PC-9 (cell line): Measurements from ENCODE around the gene MYOM3. TPM values are rescaled to one million over a fixed set of nuclear protein-coding genes. Genes with fewer than 3 reads are reported as not detected.
A peak's percentile ranks its signal among the peaks of the same experiment; 100 is the strongest.

Experiments used
- BruUV-seq: library from RNA; stranded (reverse); fragments of 400-500 nt; replicated peaks from 2 replicates; lab custom pipeline; 2021; lab: Mats Ljungman, UMichigan
- CTCF ChIA-PET: fragments of 300-600 bp; sonication (Branson Sonifier 250); formaldehyde crosslinking; loops from one replicate; lab custom pipeline; 2022; ENCODE audit warnings: antibody characterized with exemption; lab: Charles Lee
- POLR2A ChIA-PET: fragments of 300-600 bp; sonication (Branson Sonifier 250); formaldehyde crosslinking; loops from one replicate; lab custom pipeline; 2022; ENCODE audit warnings: antibody characterized with exemption; ENCODE audit not compliant: unreplicated experiment; lab: Charles Lee
- DNase-seq, 2 experiments: peaks; one replicate each; pipeline versions ENCODE4 v3.0.0 to v3.0.0-alpha.2; 2015 to 2022; ENCODE audit warnings: mixed read lengths in 1 of 2
- H2AFZ ChIP-seq: fragments of 200-600 bp; sonication (generic); 2 replicates; pipeline ENCODE4 v1.8.1; 2017; ENCODE audit warnings: antibody characterized with exemption
- H3F3A ChIP-seq: fragments of 200-600 bp; sonication (generic); 2 replicates; pipeline ENCODE4 v1.8.1; 2017; ENCODE audit warnings: antibody characterized with exemption, mild to moderate bottlenecking, low read depth; ENCODE audit not compliant: insufficient read depth
- H3K27ac ChIP-seq: fragments of 200-600 bp; sonication (generic); 2 replicates; pipeline ENCODE4 v1.6.1; 2016; ENCODE audit warnings: mixed run types
- H3K27me3 ChIP-seq: fragments of 200-600 bp; sonication (generic); 2 replicates; pipeline ENCODE4 v1.6.1; 2016; ENCODE audit warnings: low read depth, mixed run types; ENCODE audit not compliant: insufficient read depth
- H3K36me3 ChIP-seq: fragments of 200-600 bp; sonication (generic); 2 replicates; pipeline ENCODE4 v1.6.1; 2016; ENCODE audit warnings: low read depth, mixed run types
- H3K4me1 ChIP-seq: fragments of 200-600 bp; sonication (generic); replicated peaks from 2 replicates; pipeline ENCODE4 v1.6.1; 2016; ENCODE audit warnings: mixed run types; ENCODE audit not compliant: insufficient read depth
- H3K4me2 ChIP-seq: fragments of 200-600 bp; sonication (generic); 2 replicates; pipeline ENCODE4 v1.6.1; 2017; ENCODE audit warnings: mixed run types
- H3K4me3 ChIP-seq: fragments of 200-600 bp; sonication (generic); 2 replicates; pipeline ENCODE4 v1.6.1; 2016; ENCODE audit warnings: mixed run types
- H3K79me2 ChIP-seq: fragments of 200-600 bp; sonication (generic); 2 replicates; pipeline ENCODE4 v1.6.1; 2017; ENCODE audit warnings: low read depth, mixed run types
- H3K9me2 ChIP-seq: fragments of 200-600 bp; sonication (generic); 2 replicates; pipeline ENCODE4 v1.8.1; 2017; ENCODE audit warnings: mild to moderate bottlenecking; ENCODE audit not compliant: insufficient read depth
- H3K9me3 ChIP-seq: fragments of 200-600 bp; sonication (generic); 2 replicates; pipeline ENCODE4 v1.8.1; 2016; ENCODE audit warnings: low read depth; ENCODE audit not compliant: insufficient read depth
- H4K20me1 ChIP-seq: fragments of 200-600 bp; sonication (generic); 2 replicates; pipeline ENCODE4 v1.8.1; 2017; ENCODE audit not compliant: insufficient read depth
- EZH2 ChIP-seq: fragments of 200-600 bp; sonication (generic); IDR thresholded peaks from 2 replicates; pipeline ENCODE4 v1.8.0; 2017; ENCODE audit warnings: antibody characterized with exemption, low read depth
- intact Hi-C: fragments of 100-400 bp; cut with micrococcal nuclease; formaldehyde crosslinking; loops from one replicate; pipeline ENCODE4 v1.10.0; 2022; ENCODE audit not compliant: unreplicated experiment
- total RNA-seq: library from RNA; stranded (reverse); gene quantifications from 2 replicates; pipeline ENCODE4 v1.2.3, GENCODE V29; 2021
- TF ChIP-seq, protein P1 (sequence below): fragments of 200-600 bp; sonication (generic); conservative IDR thresholded peaks from 2 replicates; pipeline ENCODE4 v1.6.1; 2017; ENCODE audit warnings: mixed run types, antibody characterized with exemption, mild to moderate bottlenecking, moderate library complexity

Gene MYOM3
- total RNA-seq, 1 experiment from 2014 or later = 11.9 TPM

DNA sequence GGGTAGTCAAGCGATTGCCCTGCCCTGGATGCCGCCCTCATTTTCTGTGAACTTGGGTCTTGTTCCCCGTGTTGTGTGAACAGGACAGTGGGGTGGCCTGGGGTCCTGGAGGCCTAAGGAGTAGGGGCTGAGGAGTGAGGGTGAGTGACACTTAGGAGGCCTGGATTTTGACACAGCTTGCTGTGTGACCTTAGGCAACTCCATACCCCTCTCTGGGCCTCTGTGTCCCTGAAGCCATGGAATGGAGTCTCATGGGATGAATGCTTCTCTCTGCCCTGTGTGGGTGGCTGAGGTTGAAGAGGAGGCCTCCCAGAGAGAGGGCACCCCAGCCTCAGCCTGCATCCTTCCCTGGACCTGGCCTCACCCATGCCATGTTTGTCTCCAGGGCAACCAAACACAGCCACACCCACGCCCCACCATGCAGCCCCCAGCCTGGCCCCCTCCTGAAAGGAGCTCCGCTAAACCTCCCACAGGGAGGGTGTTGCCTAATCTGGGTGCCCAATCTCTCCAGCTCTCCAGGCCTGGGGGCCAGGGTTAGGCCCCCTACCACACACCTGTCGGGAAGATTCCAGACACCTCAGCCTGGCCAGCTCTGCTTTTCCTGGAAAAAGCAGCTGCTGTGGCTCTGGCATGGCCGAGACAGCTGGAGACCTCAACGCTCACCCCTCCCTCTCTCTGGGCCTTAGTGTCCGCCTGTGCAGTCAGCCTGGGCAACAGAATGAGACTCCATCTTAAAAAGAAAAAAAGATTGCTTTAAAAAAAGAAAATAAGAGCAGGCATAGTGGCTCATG, 9.9 kb downstream of the MYOM3 start:
- no peak overlapping the region for H3K27ac ChIP-seq
- H3K9me2 ChIP-seq = no peaks in the 10 kb centered on the region
- no peaks in the 10 kb centered on the region for H3K36me3 ChIP-seq
- no peaks in the 10 kb centered on the region for H3K79me2 ChIP-seq
- H3F3A ChIP-seq = no peaks in the 10 kb centered on the region
- no peaks in the 10 kb centered on the region for H3K4me1 ChIP-seq
- H3K4me3 ChIP-seq = no peak overlapping the region
- H3K4me2 ChIP-seq = no peak overlapping the region
- no peak for TF ChIP-seq EZH2
- TF ChIP-seq, protein P1, sequence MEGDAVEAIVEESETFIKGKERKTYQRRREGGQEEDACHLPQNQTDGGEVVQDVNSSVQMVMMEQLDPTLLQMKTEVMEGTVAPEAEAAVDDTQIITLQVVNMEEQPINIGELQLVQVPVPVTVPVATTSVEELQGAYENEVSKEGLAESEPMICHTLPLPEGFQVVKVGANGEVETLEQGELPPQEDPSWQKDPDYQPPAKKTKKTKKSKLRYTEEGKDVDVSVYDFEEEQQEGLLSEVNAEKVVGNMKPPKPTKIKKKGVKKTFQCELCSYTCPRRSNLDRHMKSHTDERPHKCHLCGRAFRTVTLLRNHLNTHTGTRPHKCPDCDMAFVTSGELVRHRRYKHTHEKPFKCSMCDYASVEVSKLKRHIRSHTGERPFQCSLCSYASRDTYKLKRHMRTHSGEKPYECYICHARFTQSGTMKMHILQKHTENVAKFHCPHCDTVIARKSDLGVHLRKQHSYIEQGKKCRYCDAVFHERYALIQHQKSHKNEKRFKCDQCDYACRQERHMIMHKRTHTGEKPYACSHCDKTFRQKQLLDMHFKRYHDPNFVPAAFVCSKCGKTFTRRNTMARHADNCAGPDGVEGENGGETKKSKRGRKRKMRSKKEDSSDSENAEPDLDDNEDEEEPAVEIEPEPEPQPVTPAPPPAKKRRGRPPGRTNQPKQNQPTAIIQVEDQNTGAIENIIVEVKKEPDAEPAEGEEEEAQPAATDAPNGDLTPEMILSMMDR = no peak
- peak in 1 of 2 experiments; percentile 32 for DNase-seq
- no peaks in the 10 kb centered on the region for H3K9me3 ChIP-seq
- H3K27me3 ChIP-seq = no peaks in the 10 kb centered on the region
- intact Hi-C loops = no loop called here
- no peak overlapping the region for H2AFZ ChIP-seq
- H4K20me1 ChIP-seq = no peaks in the 10 kb centered on the region
- POLR2A ChIA-PET = no interaction called here
- no TSS peak for BruUV-seq
- CTCF ChIA-PET = no interaction called here

DNA sequence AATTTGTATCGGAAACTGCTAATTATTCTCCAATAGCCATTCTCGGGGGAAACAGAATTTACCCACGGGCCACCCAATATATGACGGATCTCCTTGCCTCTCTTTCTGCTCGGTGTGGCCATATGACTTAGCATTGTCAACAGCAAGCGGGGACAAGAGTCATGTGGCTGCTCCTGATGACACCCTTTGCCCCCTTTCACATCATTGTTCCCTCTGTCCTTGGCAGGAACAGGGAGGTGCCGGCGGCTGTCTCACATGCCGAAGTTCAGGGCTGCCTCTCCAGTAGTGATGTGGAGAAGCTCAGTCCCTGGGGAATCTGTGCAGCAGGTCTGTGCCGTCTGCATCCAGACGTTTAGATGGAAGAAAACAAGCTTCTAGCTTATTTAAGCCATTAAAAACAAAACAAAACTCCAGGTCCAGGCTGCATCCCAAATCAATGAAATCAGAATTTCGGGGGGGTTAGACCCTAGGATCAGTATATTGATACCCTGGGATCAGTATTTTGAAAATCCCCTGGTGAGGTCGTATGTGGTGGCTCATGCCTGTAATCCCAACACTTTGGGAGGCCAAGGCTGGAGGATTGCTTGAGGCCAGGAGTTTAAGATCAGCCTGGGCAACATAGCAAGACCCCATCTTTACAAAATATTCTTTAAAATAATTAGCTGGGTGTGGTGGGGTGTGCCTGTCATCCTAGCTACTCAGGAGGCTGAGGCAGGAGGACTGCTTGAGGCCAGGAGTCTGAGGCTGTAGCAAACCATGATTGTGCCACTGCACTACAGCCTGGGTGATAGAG, 10.8 kb downstream of the MYOM3 start:
- no peak for DNase-seq
- no TSS peak for BruUV-seq
- H4K20me1 ChIP-seq = no peaks in the 10 kb centered on the region
- H3K4me3 ChIP-seq = no peak overlapping the region
- no peaks in the 10 kb centered on the region for H3K36me3 ChIP-seq
- no peaks in the 10 kb centered on the region for H3K4me1 ChIP-seq
- no peaks in the 10 kb centered on the region for H3K9me2 ChIP-seq
- H3K79me2 ChIP-seq = no peaks in the 10 kb centered on the region
- CTCF ChIA-PET = no interaction called here
- H3K27ac ChIP-seq = no peak overlapping the region
- H3K4me2 ChIP-seq = no peak overlapping the region
- no peak overlapping the region for H2AFZ ChIP-seq
- intact Hi-C loops = no loop called here
- POLR2A ChIA-PET = interaction anchor here (0.6 to 0.7 kb wide), 2 partner anchors 121 to 1003 kb away, joined by 3 to 6 read pairs; no protein-coding TSS in a partner anchor
- H3K9me3 ChIP-seq = no peaks in the 10 kb centered on the region
- no peaks in the 10 kb centered on the region for H3F3A ChIP-seq
- H3K27me3 ChIP-seq = no peaks in the 10 kb centered on the region
- TF ChIP-seq EZH2 = no peak
- TF ChIP-seq, protein P1 = no peak

DNA sequence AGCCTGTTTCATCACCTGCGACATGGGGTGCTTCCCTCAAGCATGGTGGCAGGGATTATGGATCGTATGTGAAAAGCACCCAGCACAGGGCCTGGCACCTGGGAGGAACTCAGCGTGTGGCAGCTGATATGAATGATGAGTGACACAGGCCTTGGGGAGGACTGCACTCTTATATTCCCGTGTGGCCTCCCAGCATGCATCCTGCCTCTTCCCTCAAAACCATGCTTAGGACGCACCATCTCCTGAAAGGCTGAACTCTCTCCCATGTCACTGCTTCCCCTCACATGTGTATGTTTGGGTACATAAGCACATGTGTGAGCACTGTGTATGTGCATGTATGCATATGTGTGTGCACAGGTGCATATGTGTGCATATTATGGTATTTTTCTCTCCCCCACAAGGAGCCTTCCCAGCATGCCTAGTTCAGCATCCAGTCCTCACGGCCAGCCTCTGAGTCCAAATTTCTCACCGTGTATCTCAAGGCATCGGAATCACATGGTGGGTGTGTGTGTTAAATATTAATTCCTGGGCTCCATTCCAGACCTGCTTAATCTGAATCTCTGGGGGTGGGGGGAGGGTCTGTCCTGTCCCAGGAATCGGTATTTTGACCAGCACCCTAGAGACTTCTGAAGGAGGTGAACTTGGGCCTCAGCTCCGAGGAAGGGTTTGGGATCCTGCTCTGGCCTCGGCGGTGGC, 12.8 kb downstream of the MYOM3 start:
- Histone ChIP-seq H3K27ac (no peak overlapping the region), H3K27me3 (no peaks in the 10 kb centered on the region), H3F3A (no peaks in the 10 kb centered on the region), H3K79me2 (no peaks in the 10 kb centered on the region), H3K4me1 (no peaks in the 10 kb centered on the region), H3K4me3 (no peak overlapping the region), H4K20me1 (no peaks in the 10 kb centered on the region), H3K4me2 (no peak overlapping the region), H2AFZ (no peak overlapping the region), H3K36me3 (no peaks in the 10 kb centered on the region), H3K9me3 (no peaks in the 10 kb centered on the region), H3K9me2 (no peaks in the 10 kb centered on the region)
- no TSS peak for BruUV-seq
- CTCF ChIA-PET = no interaction called here
- POLR2A ChIA-PET = interaction anchor here (0.6 kb wide), 1 partner anchor 15 kb away, joined by 3 read pairs; no protein-coding TSS in a partner anchor
- no peak for DNase-seq
- intact Hi-C loops = no loop called here
- TF ChIP-seq, protein P1 = no peak
- TF ChIP-seq EZH2 = no peak
